Ovary (tissue), 9 donors: ENCODE data around the gene CST11. TPM values are rescaled to one million over a fixed set of nuclear protein-coding genes. Genes with fewer than 3 reads are reported as not detected.

Source experiments
- DNase-seq, 5 donors: peaks; one replicate each; pipeline ENCODE4 v3.0.0-alpha.2; 2019 to 2020
- H3K27ac ChIP-seq, 2 donors: fragments of 200-600 bp; one replicate each; pipeline versions ENCODE4 v1.5.1 to v1.8.0; 2019 to 2022
- H3K27me3 ChIP-seq: fragments of 200-600 bp; one replicate; pipeline ENCODE4 v1.8.0; 2022
- H3K36me3 ChIP-seq: fragments of 200-600 bp; sonication (generic); one replicate; pipeline ENCODE4 v1.5.1; 2019
- H3K4me1 ChIP-seq: one replicate; pipeline ENCODE4 v1.8.1; 2013; ENCODE audit warnings: mild to moderate bottlenecking, moderate library complexity; ENCODE audit not compliant: insufficient read depth
- H3K4me3 ChIP-seq: fragments of 200-600 bp; sonication (generic); one replicate; pipeline ENCODE4 v1.5.1; 2017
- H3K9me3 ChIP-seq, 2 donors: fragments of 200-600 bp in 1 of 2; sonication (generic) in 1 of 2; one replicate each; pipeline versions ENCODE4 v1.5.1 to v1.8.1; 2013 to 2019; ENCODE audit warnings: mild to moderate bottlenecking in 1 of 2, moderate library complexity in 1 of 2
- CTCF ChIP-seq, 3 donors: fragments of 450-650 bp in 2 of 3; fragments of 200-600 bp in 1 of 3; IDR thresholded peaks; one replicate each; pipeline versions ENCODE4 v1.5.1 to v1.8.0; 2016 to 2022; ENCODE audit warnings: antibody characterized with exemption in 3 of 3, mild to moderate bottlenecking in 1 of 3
- EP300 ChIP-seq: sonication (generic); formaldehyde crosslinking; IDR thresholded peaks from one replicate; pipeline ENCODE4 v1.6.1; 2017; ENCODE audit warnings: antibody characterized with exemption
- POLR2A ChIP-seq: fragments of 450-650 bp; IDR thresholded peaks from one replicate; pipeline ENCODE4 v1.6.1; 2017; ENCODE audit warnings: antibody characterized with exemption, mild to moderate bottlenecking, moderate library complexity
- WGBS, 3 donors: extraction: QIAGEN DNeasy Blood & Tissue Kit in 1 of 3; methylation state at CpG; one replicate each; pipeline versions ENCODE4 v1.1.5 to v1.1.7; 2013 to 2017; 5-methylcytosine and 5-hydroxymethylcytosine counted together
- intact Hi-C, 4 donors: fragments of 100-400 bp; cut with DNase I; formaldehyde crosslinking; loops; one replicate each; pipeline versions ENCODE4 v1.11.0 to v1.15.1; 2022 to 2023
- polyA plus RNA-seq, 2 donors: library from polyadenylated mRNA; stranded (reverse); fragments of 200-250 nt in 1 of 2; fragments of 350-450 nt in 1 of 2; fragmentation: Illumina TruSeq in 1 of 2; extraction: RNeasy Lipid Tissue Mini Kit (QIAGEN cat#74804) in 1 of 2; gene quantifications; one replicate each; pipeline ENCODE4 v1.2.3, GENCODE V29; 2013 to 2014
- total RNA-seq, 7 donors: library from RNA; depleted of rRNA in 2 of 7; stranded (reverse); fragments of >200 nt in 2 of 7; fragmentation: NEBNext Ultra II Directional in 3 of 7; extraction: Animal tissue kit (Norgen Biotek cat#: 25700) in 3 of 7; gene quantifications; one replicate each; pipeline versions ENCODE4 v1.1.0 to v1.2.4, GENCODE V29; 2016 to 2023
- donor health status: DM: no; HTN: no; CAD: no; lungs with moderate emphysema.
- donor health status: DM: no; HTN: no; CAD: no.
- donor health status: Bipolar disorder and iron deficiency.
- donor health status: DM: yes; HTN: yes; CAD: no.
- donor health status: DM: no; HTN: no; CAD: no.
- donor health status: DM: yes; HTN: yes; CAD: no.

Gene CST11
- total and polyA plus RNA-seq, 9 donors: not detected

DNA sequence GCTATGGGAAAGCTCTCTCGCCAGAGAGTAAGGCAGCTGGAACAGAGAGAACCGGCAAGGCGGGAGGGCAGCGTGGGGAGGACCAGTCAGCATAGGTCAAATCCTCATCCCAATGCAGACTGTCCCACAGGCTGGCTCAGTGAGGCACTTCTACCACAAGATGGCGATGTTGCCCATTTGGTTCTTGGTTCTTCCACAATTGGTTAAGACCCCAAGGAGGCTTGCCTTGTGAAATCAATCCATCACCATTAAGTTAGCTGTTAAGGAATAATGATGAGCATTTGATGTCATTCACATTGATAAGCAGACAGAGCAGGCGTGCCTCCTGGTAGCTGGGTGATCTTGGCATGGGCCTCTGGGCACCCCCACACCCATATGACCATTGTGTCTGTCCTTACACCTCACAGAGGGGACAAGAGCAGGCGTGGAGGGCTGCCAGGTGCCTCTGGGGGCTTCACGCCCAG lies 10.8 kb downstream of the CST11 start:
- 16 to 20% (median 16%) methylated on average over 8 of the region's 8 CpGs for WGBS, 3 donors
- Histone ChIP-seq H3K27ac (no peak overlapping the region), H3K4me3 (no peak overlapping the region), H3K27me3 (no peaks in the 10 kb centered on the region), H3K4me1 (no peaks in the 10 kb centered on the region), H3K36me3 (no peaks in the 10 kb centered on the region), H3K9me3 (no peaks in the 10 kb centered on the region)
- peak; percentile 47 to 70 (median 61) for DNase-seq
- peak; percentile 52 to 61 (median 58) for TF ChIP-seq CTCF (IDR thresholded peaks at IDR 0.05)
- TF ChIP-seq POLR2A: no peak
- intact Hi-C loops: loop anchor here in 2 of 4 donors (5.0 to 10.0 kb wide), 3 partner anchors 163 to 555 kb away; partner anchors contain the start of gene CST9 (in 1 of the 2)

GRCh38 chr20:23440004-23440403 lies 12.7 kb downstream of the CST11 start:
- TF ChIP-seq EP300: no peak
- intact Hi-C loops: loop anchor here in 2 of 4 donors (5.0 to 10.0 kb wide), 3 partner anchors 165 to 557 kb away; partner anchors contain the start of gene CST9 (in 1 of the 2)
- no peaks in the 10 kb centered on the region for H3K9me3 ChIP-seq
- no peak overlapping the region for H3K27ac ChIP-seq
- no peaks in the 10 kb centered on the region for H3K27me3 ChIP-seq
- H3K4me3 ChIP-seq: no peak overlapping the region
- H3K36me3 ChIP-seq: no peaks in the 10 kb centered on the region
- peaks cover 2% of the 10 kb centered on the region for H3K4me1 ChIP-seq
- 79 to 86% (median 79%) methylated on average over 2 of the region's 2 CpGs for WGBS, 3 donors
- no peak for DNase-seq

GRCh38 chr20:23438661-23439060 lies 14.0 kb downstream of the CST11 start:
- intact Hi-C loops: loop anchor here in 1 of 4 donors (5.0 kb wide), 1 partner anchor 164 kb away; no protein-coding TSS in a partner anchor
- no peak for DNase-seq
- Histone ChIP-seq H3K27me3 (no peaks in the 10 kb centered on the region), H3K4me3 (no peak overlapping the region), H3K4me1 (peaks cover 2% of the 10 kb centered on the region), H3K27ac (no peak overlapping the region), H3K9me3 (no peaks in the 10 kb centered on the region), H3K36me3 (no peaks in the 10 kb centered on the region)
- no peak for TF ChIP-seq POLR2A
- no peak for TF ChIP-seq EP300
- WGBS, 3 donors: 58 to 75% (median 74%) methylated on average over 5 of the region's 5 CpGs

DNA sequence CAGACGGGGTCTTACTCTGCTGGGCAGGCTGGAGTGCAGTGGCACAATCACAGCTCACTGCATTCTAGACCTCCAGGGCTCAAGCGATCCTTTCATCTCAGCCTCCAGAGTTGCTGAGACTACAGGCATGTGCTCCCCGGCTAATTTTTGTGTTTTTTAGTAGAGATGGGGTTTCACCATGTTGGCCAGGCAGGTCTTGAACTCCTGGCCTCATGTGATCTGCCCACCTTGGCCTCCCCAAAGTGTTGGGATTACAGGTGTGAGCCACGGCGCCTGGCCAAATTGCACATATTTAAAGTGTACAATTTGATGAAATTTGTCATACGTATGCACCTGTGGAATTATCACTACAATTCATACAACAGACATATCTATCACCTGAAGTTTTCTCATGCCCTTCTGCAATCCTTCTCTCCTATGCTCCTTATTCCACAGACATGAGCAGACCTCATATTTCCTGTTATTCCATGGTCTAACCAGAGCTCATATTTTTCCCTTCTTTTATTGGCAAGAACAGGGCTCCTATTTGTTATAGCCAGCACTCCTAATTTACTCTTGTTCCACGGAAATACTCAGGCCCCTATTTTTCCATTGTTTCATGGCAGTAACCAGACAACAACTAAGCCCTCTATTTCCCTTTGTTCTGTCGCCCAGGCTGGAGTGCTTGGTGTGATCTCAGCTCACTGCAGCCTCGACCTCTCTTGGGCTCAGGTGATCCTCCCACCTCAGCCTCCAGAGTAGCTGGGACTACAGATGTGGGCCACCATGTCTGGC lies 15.4 kb downstream of the CST11 start:
- Histone ChIP-seq H3K27me3 (no peaks in the 10 kb centered on the region), H3K4me1 (peaks cover 2% of the 10 kb centered on the region), H3K27ac (peak overlapping the region in 1 of 2 donors; percentile 56), H3K9me3 (no peaks in the 10 kb centered on the region), H3K4me3 (no peak overlapping the region), H3K36me3 (no peaks in the 10 kb centered on the region)
- no peak for TF ChIP-seq POLR2A
- no peak for TF ChIP-seq CTCF (IDR thresholded peaks at IDR 0.05)
- TF ChIP-seq EP300: no peak
- 84 to 87% (median 86%) methylated on average over 9 of the region's 9 CpGs for WGBS, 3 donors
- DNase-seq: no peak
- intact Hi-C loops: loop anchor here in 1 of 4 donors (5.0 kb wide), 1 partner anchor 165 kb away; no protein-coding TSS in a partner anchor

DNA sequence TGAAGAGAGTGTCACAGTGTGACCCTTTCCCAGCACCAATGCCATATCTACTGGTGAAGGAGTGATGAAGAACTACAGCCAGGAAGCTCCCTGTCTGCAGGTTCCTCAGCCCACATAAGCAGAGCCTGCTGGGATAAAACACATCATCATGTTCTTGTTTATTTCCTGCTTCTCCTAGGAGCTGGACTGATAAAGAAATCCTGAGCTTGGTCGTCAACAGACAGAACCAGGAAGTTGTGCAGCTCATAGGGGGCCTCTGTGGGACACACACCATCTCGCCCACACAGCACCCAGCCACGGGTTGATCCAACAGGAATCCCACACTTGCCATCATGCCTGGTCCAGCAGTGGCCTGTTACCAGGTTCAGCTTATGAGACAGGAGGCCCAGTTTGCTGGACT lies 16.0 kb downstream of the CST11 start:
- DNase-seq: peak in 1 of 5 donors; percentile 44
- intact Hi-C loops: loop anchor here in 1 of 4 donors (5.0 kb wide), 1 partner anchor 166 kb away; no protein-coding TSS in a partner anchor
- no peaks in the 10 kb centered on the region for H3K36me3 ChIP-seq
- H3K27ac ChIP-seq: peak overlapping the region in 1 of 2 donors; percentile 56
- TF ChIP-seq EP300 (no peak), CTCF (IDR thresholded peaks at IDR 0.05) (no peak), POLR2A (no peak)
- peaks cover 2% of the 10 kb centered on the region for H3K4me1 ChIP-seq
- H3K4me3 ChIP-seq: no peak overlapping the region
- H3K27me3 ChIP-seq: no peaks in the 10 kb centered on the region
- no peaks in the 10 kb centered on the region for H3K9me3 ChIP-seq
- 37 to 53% (median 48%) methylated on average over 3 of the region's 3 CpGs for WGBS, 3 donors
